ENCODE measurements around the gene POLD1.
A peak's percentile ranks its signal among the peaks of the same experiment; 100 is the strongest.
"Not testable (repeated sequence)": the region's sequence is repeated elsewhere in the genome, so short reads cannot be mapped to it uniquely, and the experiment has no call there.

POLD1 gene

GRCh38 chr19:50383852-50384684, at the start of gene POLD1:
Gene POLD1 (plus strand): TSS chr19:50384347. CDS start chr19:50398852, 14,505 bp downstream.
- peak; percentile 100 for DNase-seq

- DNase-seq: no peak
Observed at GRCh38 chr19:50334741-50335421, 49.3 kb upstream of the POLD1 start.

GRCh38 chr19:50337031-50337430, 47.1 kb upstream of the POLD1 start:
- DNase-seq: not testable (repeated sequence)

GRCh38 chr19:50340331-50340730, 43.8 kb upstream of the POLD1 start:
- DNase-seq: no peak

- no peak for DNase-seq
Observed at GRCh38 chr19:50341091-50341564, 43.0 kb upstream of the POLD1 start.

GRCh38 chr19:50344661-50345318, 39.4 kb upstream of the POLD1 start:
- DNase-seq: no peak

- DNase-seq: not testable (repeated sequence)
Observed at GRCh38 chr19:50347089-50347581, 37.0 kb upstream of the POLD1 start.

- DNase-seq: no peak
Observed at GRCh38 chr19:50349277-50350057, 34.7 kb upstream of the POLD1 start.

- DNase-seq: no peak
Observed at GRCh38 chr19:50352242-50352641, 31.9 kb upstream of the POLD1 start.

- not testable (repeated sequence) for DNase-seq
Observed at GRCh38 chr19:50353487-50353880, 30.7 kb upstream of the POLD1 start.

- no peak for DNase-seq
Observed at GRCh38 chr19:50356691-50357177, 27.4 kb upstream of the POLD1 start.

GRCh38 chr19:50357178-50358100, 26.7 kb upstream of the POLD1 start:
- peak; percentile 76 for DNase-seq

- peak; percentile 67 for DNase-seq
Observed at GRCh38 chr19:50358483-50359327, 25.4 kb upstream of the POLD1 start.

GRCh38 chr19:50359328-50359818, 24.8 kb upstream of the POLD1 start:
- DNase-seq: no peak

GRCh38 chr19:50361290-50362029, 22.7 kb upstream of the POLD1 start:
- no peak for DNase-seq

GRCh38 chr19:50362030-50362412, 22.1 kb upstream of the POLD1 start:
- DNase-seq: no peak

GRCh38 chr19:50362656-50363424, 21.3 kb upstream of the POLD1 start:
- no peak for DNase-seq

Data from NCI-H1436 (cell line).